ENCODE measurements around the gene SLC22A14. TPM values are rescaled to one million over a fixed set of nuclear protein-coding genes. Genes with fewer than 3 reads are reported as not detected.

Gene SLC22A14
- total RNA-seq, 4 donors from 2014 or later: 0.28 TPM; not detected in 3

DNA sequence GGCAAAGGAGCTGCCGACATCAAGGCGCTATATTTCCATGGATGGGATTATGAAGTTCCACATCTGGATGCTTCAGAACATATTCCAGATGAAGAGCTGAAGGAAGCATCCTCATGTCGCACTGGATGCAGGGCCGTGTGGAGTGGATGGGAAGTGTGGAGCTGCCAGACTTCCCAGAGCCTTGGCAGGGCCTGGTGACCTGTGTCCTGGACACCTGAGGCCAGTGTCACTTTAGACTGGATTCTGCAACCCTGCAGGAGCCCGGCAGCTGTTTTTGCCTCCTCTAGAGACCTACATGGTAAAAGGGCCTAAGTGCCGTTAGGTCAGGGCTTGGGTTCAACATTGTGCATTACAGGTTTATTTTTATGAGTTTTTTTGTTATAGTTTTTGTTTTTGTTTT is 53.2 kb downstream of the SLC22A14 start:
- Histone ChIP-seq H3K27me3 (no peaks in the 10 kb centered on the region), H3K27ac (no peak overlapping the region), H3K9me3 (no peaks in the 10 kb centered on the region), H3K4me1 (no peaks in the 10 kb centered on the region), H3K4me3 (no peak overlapping the region), H3K36me3 (no peaks in the 10 kb centered on the region)
- TF ChIP-seq POLR2A (IDR thresholded peaks at IDR 0.05): no peak
- TF ChIP-seq, protein P1, sequence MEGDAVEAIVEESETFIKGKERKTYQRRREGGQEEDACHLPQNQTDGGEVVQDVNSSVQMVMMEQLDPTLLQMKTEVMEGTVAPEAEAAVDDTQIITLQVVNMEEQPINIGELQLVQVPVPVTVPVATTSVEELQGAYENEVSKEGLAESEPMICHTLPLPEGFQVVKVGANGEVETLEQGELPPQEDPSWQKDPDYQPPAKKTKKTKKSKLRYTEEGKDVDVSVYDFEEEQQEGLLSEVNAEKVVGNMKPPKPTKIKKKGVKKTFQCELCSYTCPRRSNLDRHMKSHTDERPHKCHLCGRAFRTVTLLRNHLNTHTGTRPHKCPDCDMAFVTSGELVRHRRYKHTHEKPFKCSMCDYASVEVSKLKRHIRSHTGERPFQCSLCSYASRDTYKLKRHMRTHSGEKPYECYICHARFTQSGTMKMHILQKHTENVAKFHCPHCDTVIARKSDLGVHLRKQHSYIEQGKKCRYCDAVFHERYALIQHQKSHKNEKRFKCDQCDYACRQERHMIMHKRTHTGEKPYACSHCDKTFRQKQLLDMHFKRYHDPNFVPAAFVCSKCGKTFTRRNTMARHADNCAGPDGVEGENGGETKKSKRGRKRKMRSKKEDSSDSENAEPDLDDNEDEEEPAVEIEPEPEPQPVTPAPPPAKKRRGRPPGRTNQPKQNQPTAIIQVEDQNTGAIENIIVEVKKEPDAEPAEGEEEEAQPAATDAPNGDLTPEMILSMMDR (IDR thresholded peaks at IDR 0.05): no peak
- intact Hi-C loops (cut with DNase I; ENCODE audit: low total_unique reads): no loop called here
- no peak for DNase-seq

DNA sequence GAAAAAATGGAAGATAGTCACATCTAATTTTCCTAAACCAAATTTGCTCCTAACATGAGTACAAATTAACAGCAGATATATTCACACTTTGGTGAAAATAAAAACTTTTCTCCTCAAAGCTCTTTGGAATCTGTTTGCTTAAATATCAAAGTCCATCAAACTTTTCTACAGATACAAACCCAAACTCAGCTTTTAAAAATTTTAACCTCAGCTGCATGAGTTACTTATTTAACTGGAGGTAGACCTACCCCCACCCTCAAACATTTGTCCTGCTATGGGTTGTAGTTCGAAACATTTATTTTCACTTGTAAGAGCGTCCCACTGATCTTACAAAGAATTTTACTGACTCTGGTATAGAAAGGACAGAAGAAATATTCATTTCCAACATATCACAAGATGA is 55.6 kb downstream of the SLC22A14 start:
- no peaks in the 10 kb centered on the region for H3K4me1 ChIP-seq
- TF ChIP-seq POLR2A (IDR thresholded peaks at IDR 0.05): no peak
- TF ChIP-seq, protein P1 (IDR thresholded peaks at IDR 0.05): no peak
- H3K27ac ChIP-seq: no peak overlapping the region
- intact Hi-C loops (cut with DNase I; ENCODE audit: low total_unique reads): no loop called here
- no peaks in the 10 kb centered on the region for H3K9me3 ChIP-seq
- no peaks in the 10 kb centered on the region for H3K36me3 ChIP-seq
- H3K27me3 ChIP-seq: no peaks in the 10 kb centered on the region
- DNase-seq: no peak
- H3K4me3 ChIP-seq: no peak overlapping the region

- Histone ChIP-seq H3K9me3 (no peaks in the 10 kb centered on the region), H3K4me3 (no peak overlapping the region), H3K27me3 (no peaks in the 10 kb centered on the region), H3K36me3 (no peaks in the 10 kb centered on the region), H3K27ac (no peak overlapping the region), H3K4me1 (peaks cover 0 to 8% of the 10 kb centered on the region in 2 donors)
- intact Hi-C loops (cut with DNase I; ENCODE audit: low total_unique reads): no loop called here
- no peak for DNase-seq
- TF ChIP-seq POLR2A (IDR thresholded peaks at IDR 0.05): no peak
- TF ChIP-seq, protein P1 (IDR thresholded peaks at IDR 0.05): no peak
Observed at GRCh38 chr3:38343797-38344594, 61.9 kb downstream of the SLC22A14 start.

- Histone ChIP-seq H3K36me3 (no peaks in the 10 kb centered on the region), H3K9me3 (no peaks in the 10 kb centered on the region), H3K27ac (peak overlapping the region in 1 of 2 donors; percentile 32), H3K4me3 (peak overlapping the region in 1 of 2 donors; percentile 72), H3K27me3 (no peaks in the 10 kb centered on the region), H3K4me1 (peaks cover 0 to 8% of the 10 kb centered on the region in 2 donors)
- TF ChIP-seq, protein P1 (IDR thresholded peaks at IDR 0.05): no peak
- no peak for TF ChIP-seq POLR2A (IDR thresholded peaks at IDR 0.05)
- intact Hi-C loops (cut with DNase I; ENCODE audit: low total_unique reads): loop anchor here (5.0 kb wide), 1 partner anchor 131 kb away; no protein-coding TSS in a partner anchor
- peak in 1 of 2 donors; percentile 22 for DNase-seq
Observed at GRCh38 chr3:38345879-38346586, 63.9 kb downstream of the SLC22A14 start.
